CD4-positive, alpha-beta T cell treated with Interleukin-17A for 4 hours (primary cell): ENCODE results near the gene C11orf52.
"Not testable (repeated sequence)": the region's sequence is repeated elsewhere in the genome, so short reads cannot be mapped to it uniquely, and the experiment has no call there.

Experiments used
- DNase-seq: peaks from one replicate; pipeline ENCODE4 v3.0.0-alpha.2; 2020; ENCODE audit warnings: mixed read lengths

C11orf52 gene

GRCh38 chr11:111918390-111919256, at the start of gene C11orf52:
Gene C11orf52, plus strand, starts transcription at chr11:111918913. Its CDS starts 60 bp downstream, at chr11:111918973.
- no peak for DNase-seq

GRCh38 chr11:111870113-111870512, 48.6 kb upstream of the C11orf52 start:
- DNase-seq: no peak

DNA sequence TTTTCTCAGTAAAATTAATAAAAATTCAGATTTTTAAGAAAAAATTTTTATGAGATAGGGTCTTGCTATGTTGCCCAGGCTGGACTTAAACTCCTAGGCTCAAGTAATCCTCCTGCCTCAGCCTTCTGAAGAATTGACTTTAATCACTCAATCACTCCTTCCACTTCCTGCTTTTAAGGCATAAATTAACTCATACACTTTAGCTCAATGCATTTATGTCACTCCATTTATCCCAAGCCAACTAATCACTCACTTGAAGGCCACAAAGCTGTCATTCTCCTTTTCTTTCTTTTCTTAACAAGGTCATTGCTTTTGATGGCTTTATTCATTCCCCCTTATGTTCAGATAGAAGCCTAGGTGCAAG, 48.2 kb upstream of the C11orf52 start:
- no peak for DNase-seq

DNA sequence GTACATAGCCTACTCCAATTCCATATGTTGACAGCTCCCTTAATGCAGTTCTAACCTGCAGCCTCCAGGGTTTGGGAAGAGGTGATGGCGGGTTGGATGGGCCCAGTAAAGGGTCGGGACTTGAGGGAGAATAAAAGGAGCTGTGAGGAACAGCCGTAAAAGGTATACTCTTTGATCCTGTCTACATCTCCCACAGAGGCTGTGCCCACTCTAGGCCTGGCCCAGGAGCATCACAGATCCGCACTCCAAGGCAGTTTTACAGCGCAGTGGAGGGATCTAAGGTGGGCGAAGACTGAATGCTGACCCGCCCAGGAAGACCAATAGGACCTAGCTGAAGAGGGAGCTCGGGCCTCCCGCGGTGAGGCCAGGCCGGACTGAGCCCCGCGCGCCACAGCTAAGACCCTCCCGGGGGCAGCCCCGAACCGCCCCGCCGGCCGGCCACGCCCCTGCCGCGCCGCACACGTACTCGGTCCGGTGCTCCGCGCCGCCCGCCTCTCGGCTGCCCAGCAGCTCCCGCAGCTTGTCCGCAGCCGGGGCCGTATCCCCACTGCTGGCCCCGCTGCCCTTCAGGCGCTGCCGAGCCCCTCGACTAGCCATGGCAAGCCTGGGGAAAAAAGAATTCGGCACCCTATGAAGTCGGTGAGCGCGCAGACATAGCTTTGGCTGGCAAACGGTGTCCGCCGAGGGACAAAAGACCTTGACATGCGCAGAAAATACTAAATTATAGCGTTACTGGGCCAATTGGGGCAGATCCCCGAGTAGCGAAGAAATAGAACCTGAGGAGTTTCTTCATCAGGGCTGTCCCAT, 47.6 kb upstream of the C11orf52 start, which contains the start of gene ALG9:
TSS of gene ALG9 (minus strand) at position 696 of the 807 bp plus-strand sequence. CDS start at position 597, 99 bp downstream.
- peak; percentile 90 for DNase-seq

- no peak for DNase-seq
Measured at GRCh38 chr11:111871693-111872161, 47.0 kb upstream of the C11orf52 start.

DNA sequence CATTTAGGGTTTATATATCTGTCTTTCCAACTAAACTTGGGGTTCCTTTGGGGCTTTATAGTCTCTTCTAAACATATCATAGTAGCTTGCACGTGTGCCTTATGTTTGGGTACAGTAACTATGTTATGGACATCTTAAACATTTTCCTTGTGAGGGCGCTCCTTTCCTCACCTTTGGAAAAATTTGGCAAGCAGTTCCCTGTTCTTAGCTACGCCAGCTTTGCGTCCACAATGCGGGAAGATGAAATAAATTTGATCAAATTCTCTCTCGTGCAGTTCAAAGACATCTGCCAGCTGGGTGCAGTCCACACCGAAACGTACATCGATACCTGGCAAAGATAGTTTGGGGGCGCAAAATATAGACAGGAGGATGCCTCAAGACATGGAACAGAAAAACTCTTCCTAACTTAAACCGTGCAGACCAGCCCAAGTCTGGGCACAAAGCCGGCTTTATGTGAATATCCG, 40.3 kb upstream of the C11orf52 start:
- DNase-seq: no peak

GRCh38 chr11:111878849-111879636, 39.7 kb upstream of the C11orf52 start, which contains the start of the genes CFAP68 and FDXACB1:
Gene CFAP68, plus strand, starts transcription at chr11:111879541. Its CDS starts 20 bp downstream, at chr11:111879561.
Gene FDXACB1, minus strand, starts transcription at chr11:111879165. Its CDS starts 33 bp downstream, at chr11:111879132.
- DNase-seq: peak; percentile 94

DNA sequence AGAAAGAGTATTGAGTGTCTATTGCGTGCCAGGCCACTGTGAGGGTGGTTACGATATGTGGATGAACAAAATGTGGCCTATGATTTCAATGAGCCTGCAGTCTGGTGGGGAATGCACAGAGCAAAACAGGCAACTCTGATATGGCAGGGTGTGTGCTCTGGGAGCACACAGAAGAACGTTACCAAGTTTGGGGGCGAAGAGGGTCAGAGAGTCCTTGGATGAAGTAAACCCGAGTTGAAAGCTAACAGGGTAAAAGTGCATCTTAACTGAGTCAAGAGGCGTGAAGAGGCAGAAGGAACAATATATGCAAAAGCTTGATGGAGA, 39.1 kb upstream of the C11orf52 start:
- no peak for DNase-seq

- DNase-seq: no peak
Measured at GRCh38 chr11:111882202-111882601, 36.5 kb upstream of the C11orf52 start.

DNA sequence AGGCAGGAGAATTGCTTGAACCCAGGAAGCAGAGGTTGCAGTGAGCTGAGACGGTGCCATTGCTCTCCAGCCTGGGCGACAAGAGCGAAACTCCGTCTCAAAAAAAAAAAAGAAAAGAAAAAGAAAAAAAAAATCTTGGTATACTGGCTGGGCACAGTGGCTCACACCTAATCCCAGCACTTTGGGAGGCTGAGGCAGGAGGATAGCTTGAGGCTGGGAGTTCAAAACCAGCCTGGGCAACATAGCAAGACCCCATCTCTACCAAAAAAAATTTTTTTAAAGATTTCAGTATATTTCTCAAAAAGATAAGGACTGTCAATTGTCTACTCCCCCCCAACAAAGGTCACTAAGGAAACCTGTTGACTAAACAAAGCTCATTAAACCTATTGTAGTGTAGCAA, 33.7 kb upstream of the C11orf52 start:
- not testable (repeated sequence) for DNase-seq

DNA sequence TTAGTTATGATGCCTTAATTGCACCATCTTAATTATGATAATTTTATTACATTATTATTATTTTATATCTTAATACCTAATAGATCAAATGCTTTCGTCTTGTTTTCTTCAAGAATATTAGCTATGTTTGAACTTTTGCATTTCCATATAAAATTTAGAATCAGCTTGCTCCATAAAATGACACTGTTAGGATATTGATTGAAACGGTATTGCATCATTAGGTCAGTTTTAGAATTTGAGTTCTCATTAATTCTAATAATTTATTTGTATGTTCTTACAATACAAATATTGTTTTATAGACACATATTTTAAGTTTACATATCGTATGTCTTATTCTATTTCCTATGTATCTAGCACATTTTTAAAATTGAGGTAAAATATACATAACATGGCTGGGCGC, 32.7 kb upstream of the C11orf52 start:
- DNase-seq: no peak

GRCh38 chr11:111886844-111887243, 31.9 kb upstream of the C11orf52 start:
- no peak for DNase-seq

DNA sequence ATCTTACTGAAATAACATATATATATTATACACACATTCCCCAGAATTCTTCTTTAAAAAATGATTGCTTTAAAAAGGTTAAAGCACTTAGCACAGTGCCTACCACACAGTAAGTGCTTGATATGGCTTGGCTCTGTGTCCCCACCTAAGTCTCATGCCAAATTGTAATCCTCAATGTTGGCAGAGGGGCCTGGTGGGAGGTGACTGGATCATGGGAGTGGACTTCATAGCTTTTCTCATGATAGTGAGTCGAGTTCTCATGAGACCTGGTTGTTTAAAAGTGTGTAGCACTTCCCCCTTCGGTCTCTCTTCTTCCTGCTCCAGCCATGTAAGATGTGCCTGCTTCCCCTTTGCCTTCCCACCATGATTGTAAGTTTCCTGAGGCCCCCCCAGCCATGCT, 13.3 kb upstream of the C11orf52 start:
- DNase-seq: no peak

- no peak for DNase-seq
Measured at GRCh38 chr11:111906680-111907079, 12.0 kb upstream of the C11orf52 start.

- no peak for DNase-seq
Measured at GRCh38 chr11:111908639-111909305, 9.9 kb upstream of the C11orf52 start.

- DNase-seq: no peak
Measured at GRCh38 chr11:111909378-111909777, 9.3 kb upstream of the C11orf52 start.

- no peak for DNase-seq
Measured at GRCh38 chr11:111910676-111911562, 7.8 kb upstream of the C11orf52 start.

GRCh38 chr11:111911563-111912401, 6.9 kb upstream of the C11orf52 start, which contains the start of gene CRYAB:
Gene CRYAB, minus strand, starts transcription at chr11:111911770. Its CDS starts 46 bp downstream, at chr11:111911724.
- DNase-seq: no peak

GRCh38 chr11:111912535-111912934, 6.2 kb upstream of the C11orf52 start, which contains the start of gene HSPB2:
Gene HSPB2, plus strand, starts transcription at chr11:111912734. Its CDS starts 96 bp downstream, at chr11:111912830.
- DNase-seq: no peak
